Mucosa of rectum (tissue), 2 donors: ENCODE data around the gene ARL5C.

Experiments used
- H3K27ac ChIP-seq, 2 donors: one replicate each; pipeline ENCODE4 v1.7.0; 2013; ENCODE audit warnings: inconsistent platforms in 2 of 2, low read depth in 2 of 2, low read length in 2 of 2
- H3K27me3 ChIP-seq, 2 donors: one replicate each; pipeline ENCODE4 v1.7.0; 2013; ENCODE audit warnings: low read length in 2 of 2; ENCODE audit not compliant: control insufficient read depth in 2 of 2, insufficient read depth in 2 of 2
- H3K36me3 ChIP-seq, 2 donors: one replicate each; pipeline ENCODE4 v1.7.0; 2013; ENCODE audit warnings: low read length in 2 of 2; ENCODE audit not compliant: control insufficient read depth in 2 of 2, insufficient read depth in 2 of 2
- H3K4me1 ChIP-seq, 2 donors: one replicate each; pipeline ENCODE4 v1.7.0; 2013; ENCODE audit warnings: low read length in 2 of 2, mild to moderate bottlenecking in 1 of 2; ENCODE audit not compliant: control insufficient read depth in 2 of 2, insufficient read depth in 2 of 2
- H3K4me3 ChIP-seq, 2 donors: one replicate each; pipeline ENCODE4 v1.7.0; 2013; ENCODE audit warnings: low read length in 2 of 2
- H3K9ac ChIP-seq, 2 donors: one replicate each; pipeline ENCODE4 v1.7.0; 2013; ENCODE audit warnings: low read length in 2 of 2, low read depth in 1 of 2, mild to moderate bottlenecking in 1 of 2
- H3K9me3 ChIP-seq, 2 donors: one replicate each; pipeline ENCODE4 v1.7.0; 2013; ENCODE audit warnings: low read length in 2 of 2; ENCODE audit not compliant: control insufficient read depth in 2 of 2
- donor health status: healthy.
- donor health status: Normal muscosa, but diverticular disease.

Gene ARL5C

DNA sequence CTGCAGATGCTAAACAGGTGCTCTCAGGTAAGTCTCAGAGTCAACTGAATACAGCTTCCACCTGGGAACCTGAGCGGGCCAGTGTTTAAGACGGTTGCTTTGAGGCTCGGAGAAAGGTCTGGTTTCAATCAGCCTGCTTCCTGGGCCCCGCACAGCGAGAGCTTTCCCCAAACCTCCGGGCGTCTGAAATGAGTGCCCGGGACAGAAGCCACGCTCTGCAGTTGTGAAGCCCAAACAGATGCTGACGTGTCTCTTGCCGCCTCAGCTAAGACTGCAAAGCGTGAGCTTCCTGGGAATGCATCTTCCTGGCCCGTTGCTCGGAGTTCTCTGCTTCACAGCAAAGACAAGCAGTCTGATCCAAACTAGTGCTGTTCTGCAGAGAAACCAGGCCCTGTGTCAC lies 51.2 kb downstream of the ARL5C start:
- Histone ChIP-seq H3K27ac (no peak overlapping the region), H3K4me3 (no peak overlapping the region), H3K9ac (no peak overlapping the region), H3K9me3 (no peaks in the 10 kb centered on the region), H3K27me3 (peaks cover 0 to 5% of the 10 kb centered on the region in 2 donors), H3K4me1 (no peaks in the 10 kb centered on the region), H3K36me3 (no peaks in the 10 kb centered on the region)

DNA sequence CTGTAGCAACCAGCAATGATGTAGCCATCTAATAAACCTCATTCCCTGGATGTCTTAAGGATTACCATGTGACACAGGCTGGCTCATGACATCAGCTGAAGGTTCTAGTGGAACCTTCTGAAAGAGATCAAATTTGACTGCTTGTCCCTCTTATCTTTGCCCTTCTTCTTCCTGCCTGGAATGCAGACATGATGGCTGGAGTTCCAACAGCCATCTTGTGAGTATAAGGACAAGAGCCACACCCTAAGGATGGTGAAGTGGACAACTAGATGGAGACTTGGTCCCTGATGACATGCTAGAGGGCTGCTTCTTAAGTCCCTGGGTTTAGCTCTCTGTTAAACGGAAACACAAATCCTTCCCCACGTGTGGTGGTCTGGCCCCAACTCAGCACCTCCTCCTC lies 52.1 kb downstream of the ARL5C start:
- H3K4me1 ChIP-seq: no peaks in the 10 kb centered on the region
- peaks cover 0 to 5% of the 10 kb centered on the region in 2 donors for H3K27me3 ChIP-seq
- no peak overlapping the region for H3K4me3 ChIP-seq
- no peaks in the 10 kb centered on the region for H3K36me3 ChIP-seq
- H3K9me3 ChIP-seq: no peaks in the 10 kb centered on the region
- no peak overlapping the region for H3K27ac ChIP-seq
- no peak overlapping the region for H3K9ac ChIP-seq

DNA sequence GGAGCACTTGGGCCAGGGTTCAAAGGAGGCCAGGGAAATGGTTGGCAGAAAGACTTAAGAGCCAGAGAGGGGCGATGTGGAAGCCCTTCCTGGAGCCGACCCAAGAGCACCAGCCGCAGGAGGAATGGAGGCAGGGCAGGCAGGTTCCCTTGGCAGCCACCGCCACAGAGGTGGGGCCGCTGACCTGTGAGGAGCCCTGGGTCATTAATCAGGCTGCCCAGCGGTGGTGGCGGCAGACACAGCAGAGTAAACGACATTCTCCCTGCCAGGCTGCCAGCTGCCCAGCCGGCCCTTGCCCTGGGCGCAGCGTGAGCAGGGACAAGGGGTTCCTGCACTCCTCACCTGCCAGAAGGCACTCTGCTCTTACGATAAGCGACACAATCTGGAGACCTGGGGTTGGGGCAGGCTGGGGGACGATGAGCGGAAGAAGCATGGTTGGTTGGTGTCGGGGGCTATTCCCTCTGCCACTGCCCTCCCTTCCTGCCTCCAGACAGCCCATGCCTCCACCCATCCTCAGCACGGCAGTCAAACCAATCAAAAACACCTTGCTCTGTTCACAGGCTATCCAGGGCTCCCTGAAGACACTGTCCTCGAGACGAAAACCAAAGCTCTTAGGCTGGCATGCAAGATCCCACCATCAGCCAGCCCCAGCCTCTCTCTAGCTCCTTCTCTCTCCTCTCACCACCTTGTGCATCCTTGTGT lies 55.4 kb downstream of the ARL5C start:
- Histone ChIP-seq H3K4me1 (no peaks in the 10 kb centered on the region), H3K9ac (no peak overlapping the region), H3K9me3 (no peaks in the 10 kb centered on the region), H3K27me3 (peaks cover 4 to 5% of the 10 kb centered on the region in 2 donors), H3K27ac (no peak overlapping the region), H3K4me3 (no peak overlapping the region), H3K36me3 (no peaks in the 10 kb centered on the region)

GRCh38 chr17:39108461-39109375 lies 57.2 kb downstream of the ARL5C start:
- Histone ChIP-seq H3K9ac (no peak overlapping the region), H3K27ac (no peak overlapping the region), H3K4me1 (no peaks in the 10 kb centered on the region), H3K9me3 (no peaks in the 10 kb centered on the region), H3K36me3 (no peaks in the 10 kb centered on the region), H3K27me3 (peaks cover 4 to 5% of the 10 kb centered on the region in 2 donors), H3K4me3 (no peak overlapping the region)

DNA sequence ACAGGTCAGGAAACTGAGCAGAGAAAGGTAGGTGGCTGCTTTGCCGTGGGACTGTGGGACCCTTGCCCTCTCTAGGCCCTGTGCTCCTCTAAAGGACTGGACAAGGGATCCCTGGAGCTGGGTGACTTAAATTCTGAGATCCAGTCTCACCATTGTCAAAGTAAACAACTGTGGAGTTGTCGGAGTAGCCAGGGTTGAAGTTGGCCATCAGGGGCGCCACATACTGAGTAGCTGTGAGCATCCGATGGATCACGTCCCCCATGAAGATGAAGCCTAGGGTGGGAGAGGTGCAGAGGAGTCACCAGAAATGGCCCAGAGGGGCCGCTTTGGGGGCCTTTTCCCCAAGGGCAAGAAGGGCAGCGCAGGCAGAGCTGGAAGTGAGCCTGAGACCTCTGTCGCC lies 58.0 kb downstream of the ARL5C start:
- no peak overlapping the region for H3K9ac ChIP-seq
- H3K4me1 ChIP-seq: no peaks in the 10 kb centered on the region
- no peaks in the 10 kb centered on the region for H3K36me3 ChIP-seq
- H3K27me3 ChIP-seq: peaks cover 4 to 5% of the 10 kb centered on the region in 2 donors
- H3K27ac ChIP-seq: no peak overlapping the region
- no peaks in the 10 kb centered on the region for H3K9me3 ChIP-seq
- H3K4me3 ChIP-seq: no peak overlapping the region

DNA sequence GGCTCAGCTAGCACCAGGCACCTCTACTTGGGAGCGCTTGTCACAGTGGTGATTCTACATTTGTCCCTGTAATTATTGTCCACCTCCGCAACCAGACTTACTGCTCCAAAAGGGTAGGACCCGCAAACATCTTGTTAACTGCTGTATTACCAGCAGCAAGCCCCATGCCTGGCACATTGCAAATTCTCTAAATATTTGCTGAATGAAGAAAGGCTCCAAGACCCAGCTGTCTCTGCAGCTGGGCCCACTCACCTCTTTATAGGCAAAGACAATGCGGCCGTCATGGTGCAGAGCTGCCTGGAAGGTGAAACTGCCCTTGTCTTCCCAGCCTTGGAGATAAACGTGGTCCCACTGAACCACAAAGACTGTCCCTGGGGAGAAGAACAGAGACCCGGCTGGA lies 58.8 kb downstream of the ARL5C start:
- Histone ChIP-seq H3K9ac (no peak overlapping the region), H3K4me1 (no peaks in the 10 kb centered on the region), H3K27me3 (peaks cover 4 to 5% of the 10 kb centered on the region in 2 donors), H3K4me3 (no peak overlapping the region), H3K36me3 (no peaks in the 10 kb centered on the region), H3K9me3 (no peaks in the 10 kb centered on the region), H3K27ac (no peak overlapping the region)
